Omental fat pad (tissue), 4 donors: ENCODE results near the gene VCP. TPM values are rescaled to one million over a fixed set of nuclear protein-coding genes. Genes with fewer than 3 reads are reported as not detected.

Experiments used
- ATAC-seq: fragments of 150-250 bp; one replicate; pipeline ENCODE4 v1.9.1; 2016; ENCODE audit warnings: mild to moderate bottlenecking, moderate library complexity; ENCODE audit not compliant: low FRiP score
- DNase-seq: peaks from one replicate; pipeline ENCODE4 v3.0.0-alpha.2; 2019; ENCODE audit warnings: low spot score
- small RNA-seq: library from RNA; depleted of rRNA; stranded (forward); fragments of <200 nt; gene quantifications from one replicate; pipeline ENCODE3, GENCODE V24; 2016
- total RNA-seq, 4 donors: library from RNA; depleted of rRNA; stranded (reverse); fragments of >200 nt; gene quantifications; one replicate each; pipeline ENCODE4 v1.1.0, GENCODE V29; 2016
- TF ChIP-seq, protein P1 (sequence below), 3 donors: fragments of 450-650 bp; IDR thresholded peaks; one replicate each; pipeline ENCODE4 v1.5.1; 2016 to 2017; ENCODE audit warnings: antibody characterized with exemption in 3 of 3, mild to moderate bottlenecking in 3 of 3, moderate library complexity in 2 of 3

Gene VCP
- total RNA-seq, 4 donors from 2014 or later = 175 to 317 (median 207) TPM

DNA sequence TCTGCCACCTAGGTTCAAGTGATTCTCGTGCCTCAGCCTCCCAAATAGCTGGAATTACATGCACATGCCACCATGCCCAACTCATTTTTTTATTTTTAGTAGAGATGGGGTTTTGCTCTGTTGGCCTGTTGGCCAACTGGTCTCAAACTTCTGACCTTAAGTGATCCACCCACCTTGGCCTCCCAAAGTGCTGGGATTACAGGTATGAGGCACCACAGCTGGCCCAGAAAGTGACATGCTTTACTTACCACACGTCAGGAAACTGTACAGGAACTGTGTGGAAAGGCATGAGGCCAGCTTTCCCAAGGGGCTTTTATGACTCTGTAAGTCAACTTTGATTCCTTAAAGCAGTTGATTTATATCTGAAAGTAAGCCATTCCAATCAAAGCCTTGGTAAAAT lies 57.9 kb downstream of the VCP start:
- TF ChIP-seq, protein P1, sequence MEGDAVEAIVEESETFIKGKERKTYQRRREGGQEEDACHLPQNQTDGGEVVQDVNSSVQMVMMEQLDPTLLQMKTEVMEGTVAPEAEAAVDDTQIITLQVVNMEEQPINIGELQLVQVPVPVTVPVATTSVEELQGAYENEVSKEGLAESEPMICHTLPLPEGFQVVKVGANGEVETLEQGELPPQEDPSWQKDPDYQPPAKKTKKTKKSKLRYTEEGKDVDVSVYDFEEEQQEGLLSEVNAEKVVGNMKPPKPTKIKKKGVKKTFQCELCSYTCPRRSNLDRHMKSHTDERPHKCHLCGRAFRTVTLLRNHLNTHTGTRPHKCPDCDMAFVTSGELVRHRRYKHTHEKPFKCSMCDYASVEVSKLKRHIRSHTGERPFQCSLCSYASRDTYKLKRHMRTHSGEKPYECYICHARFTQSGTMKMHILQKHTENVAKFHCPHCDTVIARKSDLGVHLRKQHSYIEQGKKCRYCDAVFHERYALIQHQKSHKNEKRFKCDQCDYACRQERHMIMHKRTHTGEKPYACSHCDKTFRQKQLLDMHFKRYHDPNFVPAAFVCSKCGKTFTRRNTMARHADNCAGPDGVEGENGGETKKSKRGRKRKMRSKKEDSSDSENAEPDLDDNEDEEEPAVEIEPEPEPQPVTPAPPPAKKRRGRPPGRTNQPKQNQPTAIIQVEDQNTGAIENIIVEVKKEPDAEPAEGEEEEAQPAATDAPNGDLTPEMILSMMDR (IDR thresholded peaks at IDR 0.05) = no peak
- DNase-seq (no peak), ATAC-seq (no peak)

DNA sequence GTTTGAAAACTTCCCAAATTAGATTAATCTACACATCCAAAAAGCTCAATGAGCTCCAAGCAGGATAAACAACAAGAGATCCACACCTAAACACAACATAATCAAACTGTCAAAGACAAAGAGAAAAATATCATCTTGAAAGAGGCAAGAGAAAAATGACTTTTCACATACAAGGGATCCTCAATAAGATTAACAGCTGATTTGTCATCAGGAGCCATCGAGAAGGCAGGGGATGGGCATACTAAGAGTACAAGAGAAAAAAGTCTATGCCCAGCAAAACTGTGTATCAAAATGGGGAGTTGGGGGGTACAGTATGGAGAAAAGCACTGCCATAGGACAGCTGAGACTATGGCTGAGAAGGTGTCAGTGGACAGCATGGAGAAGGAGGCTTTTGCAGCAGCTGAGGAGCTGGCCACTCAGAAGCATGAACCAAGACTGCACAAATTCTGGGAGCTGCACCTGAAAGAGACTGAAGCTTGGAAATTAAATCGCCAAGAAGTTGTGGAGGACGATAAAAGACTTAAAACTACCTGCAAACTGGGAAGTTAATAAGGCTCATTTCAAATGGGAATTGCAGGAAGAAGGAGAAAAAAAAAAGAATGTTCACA lies 62.0 kb downstream of the VCP start:
- ATAC-seq (no peak), DNase-seq (no peak)
- TF ChIP-seq, protein P1 (IDR thresholded peaks at IDR 0.05) = no peak

Small RNA genes within 50 kb of the gene (small RNA-seq; reads per million reads assigned to genes)
- gene RN7SL338P = not detected

Other genes starting within 250 kb of the VCP start
- under 1 TPM in 3 of 4 donors, not detected in 1; 0.28 to 0.95 (median 0.84) TPM for gene PHF24, start 114.3 kb downstream of the VCP start, total RNA-seq
- gene DNAJB5, start 82.9 kb downstream of the VCP start, total RNA-seq = 10 to 100 TPM in 2 of 4 donors, 1 to 10 TPM in 2; 6.3 to 17.3 (median 9.8) TPM
- 10 to 100 TPM in 3 of 4 donors, 1 to 10 TPM in 1; 8.1 to 20.0 (median 14.1) TPM for gene FANCG, start 7.3 kb upstream of the VCP start, total RNA-seq
- 10 to 100 TPM; 11.4 to 16.6 (median 13.3) TPM for gene PIGO, start 24.0 kb upstream of the VCP start, total RNA-seq
- 100 to 1,000 TPM in 2 of 4 donors, 10 to 100 TPM in 2; 77.6 to 108 (median 89.9) TPM for gene STOML2, start 30.5 kb upstream of the VCP start, total RNA-seq
- gene ATOSB, start 43.2 kb upstream of the VCP start, total RNA-seq = 10 to 100 TPM; 14.9 to 22.9 (median 20.5) TPM
- gene UNC13B, start 89.4 kb upstream of the VCP start, total RNA-seq = 10 to 100 TPM; 20.6 to 30.5 (median 25.3) TPM